Mucosa of gallbladder (tissue), 1 donor: ENCODE data around the gene JAK1. TPM values are rescaled to one million over a fixed set of nuclear protein-coding genes. Genes with fewer than 3 reads are reported as not detected.
A peak's percentile ranks its signal among the peaks of the same experiment; 100 is the strongest.

Source experiments
- DNase-seq: peaks from one replicate; pipeline ENCODE4 v3.0.0-alpha.2; 2020; ENCODE audit warnings: low spot score
- total RNA-seq: library from RNA; stranded (reverse); gene quantifications from one replicate; pipeline ENCODE4 v1.2.1, GENCODE V29; 2021
- donor health status: DM: no; HTN: no; CAD: no.

JAK1 gene
- total RNA-seq, 1 donor from 2014 or later: 134 TPM

DNA sequence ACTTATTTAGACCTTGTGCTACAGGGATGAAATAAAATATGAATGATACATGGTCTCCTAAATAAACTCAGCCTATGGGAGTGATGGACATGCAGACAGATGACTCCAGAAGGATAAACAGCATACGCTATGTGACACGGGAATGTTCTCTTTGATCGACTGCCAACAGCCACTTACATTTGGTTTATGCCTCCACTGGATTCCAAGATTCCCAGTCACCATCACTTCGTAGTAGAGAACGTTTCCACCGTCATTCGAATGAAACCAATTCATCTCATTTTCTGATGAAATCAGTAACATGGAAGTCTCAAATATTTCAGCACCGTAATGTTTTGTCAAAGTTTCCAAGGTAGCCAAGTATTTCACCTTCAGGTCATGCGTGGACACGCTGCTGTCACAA is 99.7 kb downstream of the JAK1 start:
- no peak for DNase-seq

DNA sequence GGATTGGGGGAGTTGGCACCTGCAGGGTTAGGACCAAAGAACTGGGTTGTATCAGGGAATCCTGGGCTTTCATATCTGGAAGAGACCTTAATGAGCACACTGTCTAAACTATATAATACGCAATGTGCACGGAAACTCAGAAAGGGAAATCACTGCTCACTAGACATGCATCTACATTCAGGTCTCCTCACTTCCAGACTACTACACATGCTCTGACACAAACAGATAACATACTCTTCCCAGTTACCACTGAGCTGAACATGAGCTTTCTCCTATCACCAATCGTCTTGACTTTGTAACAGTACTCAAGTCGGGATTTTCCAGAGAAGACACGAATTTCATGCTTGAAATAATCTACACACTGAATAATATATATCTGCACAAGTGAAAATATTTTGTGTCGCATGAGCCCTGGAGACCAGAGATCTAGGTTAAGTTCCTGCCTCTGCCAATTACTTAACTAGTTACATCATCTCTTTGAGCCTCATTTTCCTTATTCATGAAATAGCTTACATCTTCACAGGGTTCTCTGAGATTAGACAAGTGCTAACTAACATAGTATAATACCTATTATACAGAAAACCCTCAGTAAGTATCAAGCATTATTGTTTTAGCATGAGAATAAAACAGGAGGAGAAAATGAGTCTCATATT is 101.1 kb downstream of the JAK1 start:
- DNase-seq: no peak

DNA sequence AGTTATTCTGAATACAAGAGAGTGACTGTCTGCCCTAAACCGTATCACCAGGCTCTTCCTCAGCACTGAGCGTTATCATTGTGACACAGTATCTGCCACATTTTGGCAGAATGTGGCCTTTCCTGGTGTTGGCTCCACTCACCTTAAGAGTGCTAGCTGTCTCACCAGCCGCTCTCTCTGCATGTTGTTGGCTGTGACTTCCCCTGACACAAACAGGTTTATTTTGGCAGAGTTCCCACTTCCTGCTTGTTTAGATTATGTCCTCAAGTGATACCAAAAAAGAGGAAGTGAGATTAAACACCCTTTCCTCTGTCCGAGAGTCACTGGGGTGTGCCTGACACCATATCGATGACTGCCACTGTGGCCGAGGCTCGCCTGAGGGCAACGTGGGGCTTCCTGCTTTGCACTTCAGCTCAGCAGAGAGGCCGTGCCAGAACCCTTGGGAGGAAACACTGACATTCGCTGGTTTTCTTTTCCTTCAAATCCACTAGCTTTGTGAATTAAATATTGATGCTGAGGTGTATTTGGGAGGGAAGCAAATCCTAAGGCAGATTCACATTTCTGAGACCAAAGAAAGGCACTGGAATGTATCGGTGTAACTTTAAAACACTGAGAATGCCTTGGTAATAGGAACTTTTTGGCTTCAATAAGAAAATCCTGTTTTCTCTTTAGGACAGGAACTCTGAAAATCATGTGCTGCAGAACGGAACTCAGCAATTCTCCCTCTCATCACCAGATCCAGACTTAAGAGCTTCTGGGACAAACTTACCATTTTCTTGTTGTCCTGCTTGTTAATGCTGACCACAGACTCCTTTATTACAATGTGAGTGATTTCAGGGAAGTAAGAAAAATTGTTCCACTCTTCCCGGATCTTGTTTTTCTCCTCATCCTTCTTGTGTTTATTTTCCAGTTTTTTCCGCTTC is 102.1 kb downstream of the JAK1 start:
- peak; percentile 74 for DNase-seq

DNA sequence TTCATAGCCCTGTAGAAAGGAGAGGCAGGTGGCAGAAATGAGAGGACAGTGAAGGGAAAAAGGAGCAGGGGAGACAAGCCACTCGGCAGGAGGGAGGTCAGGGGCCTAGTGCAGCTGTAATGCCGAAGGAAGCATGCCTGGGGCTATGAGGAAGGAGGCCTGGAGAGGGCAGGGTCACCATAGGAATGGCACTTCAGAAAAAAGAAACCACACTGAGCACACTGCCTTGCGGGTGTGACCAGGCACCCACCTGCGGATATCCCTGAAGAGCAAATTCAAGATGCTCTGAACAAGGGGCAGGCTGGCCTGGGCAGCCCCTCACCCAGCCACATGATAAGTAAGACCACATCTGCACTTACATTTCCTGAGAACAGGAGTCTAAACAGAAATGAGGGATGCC is 104.7 kb downstream of the JAK1 start:
- DNase-seq: no peak

DNA sequence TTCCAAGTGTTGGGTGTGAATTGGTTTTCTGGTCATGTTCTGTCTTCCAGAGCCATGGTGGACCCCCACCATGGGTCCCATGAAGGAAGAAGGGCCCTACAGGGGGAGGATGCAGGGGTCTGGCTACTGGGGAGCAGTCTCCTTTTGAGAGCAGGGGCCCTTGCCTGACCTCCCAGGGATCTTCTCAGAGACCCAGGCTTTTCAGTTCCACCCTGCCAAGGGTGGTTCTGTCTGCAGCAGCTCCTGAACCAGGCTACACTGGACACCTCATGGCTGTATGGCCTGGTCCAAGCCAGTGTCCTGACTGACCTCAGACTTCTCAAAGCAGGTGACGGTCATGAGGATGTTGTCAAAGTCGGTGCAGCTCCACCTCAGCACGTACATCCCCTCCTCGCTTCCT is 109.0 kb downstream of the JAK1 start:
- DNase-seq: no peak

DNA sequence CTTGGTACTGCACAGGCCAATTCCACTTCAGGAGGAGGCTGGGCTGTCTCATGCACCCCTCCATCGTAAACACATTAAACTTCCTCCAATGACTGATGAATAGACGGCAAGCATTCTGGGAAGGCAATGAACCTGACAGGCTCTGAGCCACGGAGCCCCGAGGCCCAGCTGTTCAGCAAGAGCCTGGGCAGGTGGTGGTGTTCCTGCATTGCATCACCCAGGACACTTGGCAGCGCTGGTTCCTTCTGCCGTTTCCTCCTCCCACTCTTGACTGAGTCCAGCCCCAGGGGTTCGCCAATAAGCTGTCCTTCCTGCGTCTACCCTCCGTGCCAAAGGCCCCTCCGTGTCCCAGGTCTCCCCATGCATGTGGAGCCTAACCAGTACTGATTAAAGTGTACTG is 109.8 kb downstream of the JAK1 start:
- peak; percentile 31 for DNase-seq

DNA sequence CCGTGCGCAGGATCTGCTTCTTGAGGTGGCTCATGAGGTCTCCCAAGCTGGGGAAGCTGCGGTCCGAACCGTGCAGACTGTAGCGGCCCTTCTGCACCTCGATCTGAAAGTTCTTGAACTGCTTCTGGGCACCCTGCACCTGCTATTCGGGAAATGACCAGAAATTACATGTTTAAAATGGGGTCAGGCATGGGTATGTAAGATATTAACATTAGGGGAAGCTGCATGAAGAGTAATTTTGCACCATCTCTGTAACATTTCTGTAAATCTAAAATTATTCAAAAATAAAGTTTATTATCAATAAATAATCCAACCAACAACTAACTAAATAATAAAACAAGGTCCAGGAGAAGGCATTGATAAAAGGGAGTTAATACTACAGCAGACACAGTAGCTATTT is 110.8 kb downstream of the JAK1 start:
- DNase-seq: no peak

DNA sequence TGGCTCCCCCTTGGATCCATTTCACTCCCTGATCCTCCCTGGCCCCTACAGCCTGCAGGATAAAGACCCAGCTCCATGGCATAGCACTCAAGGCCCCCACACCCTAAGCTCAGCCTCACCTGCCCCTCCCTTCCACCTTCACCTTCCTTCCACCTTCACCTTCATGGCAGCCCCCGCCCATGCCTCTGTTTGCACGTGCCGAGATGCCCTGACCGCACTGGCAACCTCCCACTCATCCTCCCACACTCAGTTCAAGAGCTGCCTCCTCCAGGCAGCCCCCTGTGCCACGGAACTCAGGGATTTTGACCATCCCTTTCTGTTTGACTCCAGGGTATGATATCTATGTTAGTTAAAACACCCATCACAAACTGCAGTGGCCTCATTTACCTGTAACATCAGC is 111.7 kb downstream of the JAK1 start:
- no peak for DNase-seq

DNA sequence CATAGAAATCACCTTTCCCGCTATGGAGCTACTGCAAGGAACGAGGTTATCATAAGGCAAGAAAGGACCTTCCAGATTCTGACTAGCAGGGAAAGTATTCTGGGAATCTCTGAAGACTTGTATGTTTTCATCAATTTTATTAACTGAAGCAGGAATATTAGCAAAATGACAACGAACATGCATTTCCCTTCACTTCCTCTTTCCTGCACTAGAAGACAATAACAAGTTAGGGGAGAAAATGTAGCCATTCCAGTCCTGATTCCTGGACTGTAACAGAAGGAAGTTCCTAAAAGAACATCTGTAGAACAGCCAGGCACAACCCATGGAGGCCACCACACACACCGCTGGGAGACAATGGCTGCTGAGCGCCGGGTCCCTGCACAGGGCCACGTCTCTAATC is 114.7 kb downstream of the JAK1 start:
- no peak for DNase-seq

DNA sequence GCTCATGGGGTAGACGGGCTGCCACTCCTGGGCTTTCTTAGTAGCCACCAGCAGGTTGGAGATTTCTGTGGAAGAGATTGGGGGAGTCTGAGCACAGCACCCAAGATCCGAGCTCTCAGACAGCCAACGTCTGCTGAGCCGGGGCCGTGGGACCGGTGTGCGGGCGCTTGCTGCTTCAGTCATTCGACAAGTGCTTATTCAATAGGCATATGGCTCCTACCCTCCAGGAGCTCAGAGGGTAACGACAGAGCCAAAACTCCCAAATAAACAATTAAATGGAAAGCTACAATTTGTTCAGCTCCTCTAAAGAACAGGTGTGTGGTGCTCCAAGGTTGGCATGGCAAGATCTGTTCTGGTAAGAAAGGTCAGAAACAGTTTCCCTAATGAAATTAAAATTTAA is 115.5 kb downstream of the JAK1 start:
- no peak for DNase-seq

DNA sequence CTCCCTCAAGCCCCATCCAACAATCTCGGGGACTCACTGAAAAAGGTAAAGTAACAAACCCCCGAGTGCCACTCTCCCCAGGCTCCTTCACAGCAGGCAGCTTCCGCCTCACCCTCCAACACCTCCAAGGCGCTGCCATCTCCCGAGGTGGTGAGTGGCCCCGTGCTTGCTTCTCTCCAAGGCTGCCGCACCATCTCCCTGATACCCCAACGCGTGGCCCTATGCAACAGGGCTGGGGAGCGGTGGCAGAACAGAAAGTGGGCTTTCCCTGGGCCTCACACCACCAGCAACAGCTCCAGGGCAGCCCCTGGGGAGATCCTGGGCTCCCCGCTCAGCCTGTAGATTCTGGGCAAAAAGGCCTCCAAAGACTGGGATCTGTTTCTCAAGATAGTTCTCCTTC is 116.4 kb downstream of the JAK1 start:
- no peak for DNase-seq

DNA sequence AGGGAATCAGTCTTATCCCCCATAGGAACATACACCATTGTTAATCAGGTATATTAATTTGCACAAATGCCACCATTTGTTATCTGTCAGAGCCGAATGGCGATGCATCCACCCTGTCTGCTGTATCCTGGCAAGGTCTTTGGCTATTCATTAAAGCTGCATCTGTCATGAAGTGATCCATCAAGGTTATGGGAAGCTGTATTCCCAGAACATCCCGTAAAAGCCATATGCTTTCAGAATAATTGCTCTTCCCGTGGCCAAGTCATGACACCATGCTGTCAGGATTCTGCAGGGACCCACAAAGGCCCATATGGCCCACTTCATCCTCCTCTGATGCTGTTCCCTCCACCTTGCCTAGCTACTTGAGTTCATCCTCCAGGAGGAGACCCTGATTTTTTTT is 117.5 kb downstream of the JAK1 start:
- DNase-seq: no peak

DNA sequence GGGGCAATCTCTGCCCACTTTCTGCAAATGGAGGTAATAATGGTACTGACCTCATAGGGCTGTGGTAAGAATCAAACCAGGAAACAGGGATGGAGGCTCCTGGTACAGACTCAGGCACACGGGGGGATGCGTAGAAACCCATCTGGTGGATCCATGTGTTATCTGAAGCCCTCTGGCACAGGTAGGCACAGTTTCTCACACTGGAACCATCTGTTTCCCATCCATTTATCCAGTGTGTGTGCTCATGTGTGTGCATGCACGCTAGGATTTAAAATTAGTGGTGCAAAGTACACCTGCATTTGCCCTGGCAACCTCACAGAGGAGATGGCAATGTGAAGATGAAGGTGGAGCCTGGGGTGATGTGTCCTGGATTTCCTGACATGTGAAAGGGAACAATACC is 118.2 kb downstream of the JAK1 start:
- no peak for DNase-seq

DNA sequence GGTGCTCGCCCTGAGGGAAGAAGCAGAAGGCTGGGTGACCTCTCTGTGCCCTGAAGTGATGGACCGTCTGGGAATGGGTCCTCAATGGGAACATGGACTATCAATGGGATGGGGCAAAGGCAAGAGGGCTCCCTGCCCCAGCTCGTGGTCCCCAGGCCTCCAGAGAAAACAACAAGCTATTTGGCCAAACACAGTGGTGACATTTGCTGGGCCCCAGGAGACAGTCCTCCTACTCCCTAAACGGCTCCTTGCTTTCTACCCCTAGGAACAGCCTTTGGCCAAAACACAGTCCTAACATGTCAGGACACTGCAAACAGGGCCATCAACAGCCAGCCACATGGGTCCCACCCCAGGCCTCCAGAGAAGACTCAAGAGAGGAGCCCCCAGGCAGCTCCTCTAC is 118.7 kb downstream of the JAK1 start:
- DNase-seq: no peak

DNA sequence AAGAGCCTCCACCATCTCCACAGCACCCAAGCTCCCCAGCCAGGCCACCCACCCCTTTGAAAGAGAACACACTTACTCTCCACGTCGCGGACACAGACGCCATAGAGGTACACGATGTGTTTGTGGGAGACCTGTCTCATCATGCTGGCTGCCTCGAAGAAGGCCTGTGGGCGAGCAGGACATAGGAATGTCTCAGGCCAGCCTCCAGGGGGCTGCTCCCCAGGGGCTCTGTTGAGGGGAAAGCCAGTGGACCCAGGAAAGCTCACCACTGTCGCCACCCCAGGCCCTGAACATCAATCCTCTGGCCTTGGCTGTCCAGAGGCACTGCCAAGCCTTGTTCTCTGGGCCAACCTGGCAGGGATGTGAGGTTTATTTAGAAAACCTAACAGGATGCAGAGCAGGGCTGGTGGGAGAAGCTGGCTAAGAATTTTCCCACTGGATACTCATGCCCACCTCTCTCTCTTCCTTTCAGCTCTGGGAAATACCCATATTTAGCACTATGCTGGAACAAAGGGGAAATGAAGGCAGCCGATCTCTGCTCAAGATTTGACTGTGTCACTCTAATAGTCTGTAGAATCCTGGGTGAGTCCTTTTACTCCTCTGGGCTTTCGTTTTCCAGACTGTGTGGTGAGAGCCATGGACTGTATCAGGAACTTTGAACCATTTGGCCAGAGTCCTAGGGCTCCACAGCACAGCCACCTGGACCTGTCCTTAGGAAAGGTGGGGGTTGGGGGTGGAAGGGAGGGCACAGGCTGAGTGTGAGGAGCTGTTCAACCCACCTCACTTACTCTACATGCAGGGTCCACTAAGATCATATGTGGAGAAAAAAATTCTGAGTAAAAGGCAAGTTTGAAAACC is 119.5 kb downstream of the JAK1 start:
- DNase-seq: no peak

DNA sequence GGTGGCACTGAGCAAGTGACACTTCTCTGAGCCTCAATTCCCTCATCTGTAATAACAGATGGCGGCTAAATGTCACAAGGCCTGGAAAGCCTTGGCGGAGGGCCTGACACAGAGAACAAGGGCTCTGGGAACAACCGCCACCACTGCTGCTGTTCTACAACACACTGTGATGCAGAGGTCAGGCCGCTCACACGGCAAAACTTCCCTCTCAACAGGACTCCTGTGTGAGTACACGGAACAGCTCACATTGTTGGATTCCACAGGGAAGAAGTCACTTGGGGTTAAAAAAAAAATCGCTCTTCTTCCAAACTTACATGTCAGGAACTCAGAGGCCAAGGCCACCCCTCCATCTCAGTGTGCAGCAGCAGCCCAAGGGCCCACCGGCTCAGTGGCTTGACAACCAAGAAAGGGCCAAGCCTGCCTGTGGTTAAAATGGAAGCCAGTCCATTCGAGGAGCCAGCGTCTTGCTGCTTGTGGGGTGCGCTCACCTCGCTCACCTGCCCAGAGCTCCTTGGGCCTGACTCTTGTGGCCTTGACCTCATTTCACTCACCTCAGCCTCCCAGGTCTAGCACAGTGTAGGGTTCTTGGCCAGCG is 120.4 kb downstream of the JAK1 start:
- DNase-seq: no peak

DNA sequence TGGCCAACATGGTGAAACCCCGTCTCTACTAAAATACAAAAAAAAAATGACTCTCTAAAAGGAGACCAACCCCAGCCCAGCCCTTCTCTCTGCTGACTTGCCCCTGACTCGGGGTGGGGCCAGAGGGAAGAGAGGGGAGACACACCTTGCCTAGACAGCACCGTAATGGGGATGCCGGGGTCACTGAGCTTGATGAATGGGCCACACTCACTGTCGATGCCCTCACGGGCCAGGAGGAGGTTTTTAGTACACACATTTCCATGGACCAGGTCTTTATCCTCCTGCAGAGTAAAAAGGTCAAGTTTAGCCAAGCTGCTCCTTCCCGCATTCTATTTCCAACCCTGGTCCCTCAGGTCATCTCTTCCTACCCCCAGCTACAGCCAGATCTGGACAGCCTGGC is 121.7 kb downstream of the JAK1 start:
- DNase-seq: no peak

DNA sequence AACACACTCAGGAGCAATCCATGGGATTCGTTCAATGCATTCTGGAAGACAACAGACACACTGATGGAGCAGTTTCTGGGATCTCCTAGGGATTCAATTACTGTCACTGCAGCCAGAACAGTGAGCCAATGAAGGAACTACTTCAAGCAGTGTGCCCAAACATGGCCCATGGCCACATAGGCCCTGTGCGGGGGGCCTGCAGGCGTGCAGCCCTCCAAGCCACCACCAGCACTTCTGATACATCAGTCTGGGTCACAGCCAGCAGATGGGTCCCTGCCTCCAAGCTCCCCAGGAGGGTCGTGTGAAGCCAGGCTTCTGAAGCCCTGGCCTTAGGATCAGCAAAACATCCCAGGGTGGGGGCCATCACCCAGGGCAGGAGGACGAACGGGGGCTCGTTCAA is 122.2 kb downstream of the JAK1 start:
- DNase-seq: no peak

DNA sequence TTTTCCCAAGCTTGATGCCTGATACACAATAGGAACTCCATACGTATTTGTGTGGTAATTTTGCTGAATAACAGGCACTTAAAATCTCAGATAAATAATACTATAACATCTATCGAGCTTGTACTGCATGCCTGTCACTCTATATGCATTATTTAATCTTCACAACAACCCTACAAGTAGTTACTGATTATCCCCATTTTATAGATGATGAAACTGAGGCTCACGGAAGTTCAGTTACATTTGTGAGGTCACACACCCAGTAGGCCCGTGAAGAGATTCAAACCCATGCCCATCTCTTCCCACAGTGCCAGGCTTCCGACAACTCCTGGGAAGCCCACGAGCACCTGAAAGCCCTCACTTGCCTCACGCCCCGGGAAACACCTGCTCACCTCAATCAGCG is 122.7 kb downstream of the JAK1 start:
- DNase-seq: no peak

DNA sequence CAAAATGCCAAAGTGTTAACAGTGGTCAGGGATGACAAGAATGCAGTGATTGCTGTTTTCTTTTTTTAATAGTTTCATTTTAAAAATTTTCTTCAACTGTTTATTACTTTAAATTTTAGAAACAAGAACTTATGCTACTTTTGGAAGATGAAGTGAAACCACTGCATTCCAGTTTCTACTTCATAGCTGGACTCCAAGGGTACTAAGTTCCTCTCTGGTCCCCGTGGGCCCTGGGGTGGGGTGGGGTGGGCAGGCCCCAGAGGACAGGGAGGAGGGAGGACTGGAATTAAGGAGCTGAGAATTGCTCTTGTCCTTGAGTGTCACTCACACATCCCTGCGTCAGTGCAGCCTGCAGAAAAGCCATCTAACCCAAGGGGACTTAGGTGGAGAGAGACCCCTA is 124.1 kb downstream of the JAK1 start:
- no peak for DNase-seq

DNA sequence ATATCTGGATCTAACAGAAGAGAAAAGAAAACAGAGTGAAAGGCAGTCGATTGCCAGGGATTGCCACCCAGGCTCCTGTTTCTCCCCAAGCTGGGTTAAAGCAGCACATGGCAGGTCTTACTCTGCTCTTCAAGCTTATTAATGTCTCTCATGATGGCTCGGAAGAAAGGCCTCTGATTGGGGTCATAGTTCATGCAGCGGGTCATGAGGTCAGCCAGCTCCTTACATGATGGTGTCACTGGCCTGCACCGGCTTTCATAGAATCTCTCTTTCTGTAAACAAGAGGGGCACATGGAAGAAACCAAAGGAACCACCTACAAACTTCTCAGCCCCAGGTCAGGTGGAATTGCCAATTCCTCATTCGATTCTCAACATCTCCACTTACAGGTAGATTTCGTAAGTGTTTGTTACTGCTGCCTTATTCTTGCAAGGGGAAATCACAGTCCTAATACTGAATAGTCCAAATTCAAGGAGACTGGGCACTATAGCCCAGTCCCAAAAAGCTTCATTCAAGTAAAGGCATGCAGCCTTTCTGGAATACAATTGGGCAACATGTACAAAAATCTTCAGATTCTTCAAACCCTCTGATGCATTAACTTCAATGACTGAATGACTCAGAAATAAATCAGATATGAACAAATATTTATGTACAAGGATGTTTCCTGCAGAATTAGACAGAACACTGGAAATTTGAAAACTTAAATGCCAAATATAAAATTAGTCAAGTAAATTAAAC is 124.9 kb downstream of the JAK1 start:
- no peak for DNase-seq
